Measurements from ENCODE around the gene ARV1. TPM values are rescaled to one million over a fixed set of nuclear protein-coding genes. Genes with fewer than 3 reads are reported as not detected.

ARV1 gene
- polyA plus RNA-seq, 1 donor from 2014 or later = 63.4 TPM

- Histone ChIP-seq H3K9me2 (ENCODE audit: insufficient read depth, low read length) (no peaks in the 10 kb centered on the region), H3K4me2 (ENCODE audit: low read length) (no peak overlapping the region), H3K9me3 (ENCODE audit: low read length) (no peaks in the 10 kb centered on the region), H4K20me1 (ENCODE audit: insufficient read depth) (no peaks in the 10 kb centered on the region), H3F3A (ENCODE audit: insufficient read depth, low read length, poor library complexity, severe bottlenecking) (no peaks in the 10 kb centered on the region), H3K27me3 (ENCODE audit: insufficient read depth, low read depth, low read length) (no peaks in the 10 kb centered on the region), H3K79me2 (replicated peaks; ENCODE audit: insufficient read depth, low read length) (no peaks in the 10 kb centered on the region), H2AFZ (ENCODE audit: low read depth, low read length) (no peak overlapping the region), H3K36me3 (ENCODE audit: insufficient read depth, low read length) (no peaks in the 10 kb centered on the region), H3K4me3 (ENCODE audit: low read length) (no peak overlapping the region), H3K9ac (ENCODE audit: low read length) (no peak overlapping the region), H3K27ac (ENCODE audit: low read length) (no peak overlapping the region)
- no peak for TF ChIP-seq SMC3 (conservative IDR thresholded peaks at IDR 0.05; ENCODE audit: poor library complexity)
- TF ChIP-seq CTCF (IDR thresholded peaks at IDR 0.05; ENCODE audit: poor library complexity, severe bottlenecking) = no peak
- TF ChIP-seq EZH2 (IDR thresholded peaks at IDR 0.05; ENCODE audit: borderline replicate concordance, insufficient read depth, low read length, poor library complexity, severe bottlenecking) = no peak
- no peak for TF ChIP-seq POLR2AphosphoS5 (IDR thresholded peaks at IDR 0.05)
- no peak for TF ChIP-seq MXI1 (conservative IDR thresholded peaks at IDR 0.05; ENCODE audit: poor library complexity, severe bottlenecking)
- TF ChIP-seq TAF1 (IDR thresholded peaks at IDR 0.05; ENCODE audit: low read depth) = no peak
- no peak for TF ChIP-seq REST (IDR thresholded peaks at IDR 0.05; ENCODE audit: borderline replicate concordance)
- TF ChIP-seq EP300 (conservative IDR thresholded peaks at IDR 0.05; ENCODE audit: poor library complexity, severe bottlenecking) = no peak
- TF ChIP-seq RAD21 (conservative IDR thresholded peaks at IDR 0.05) = no peak
Observed at GRCh38 chr1:230940848-230941247, 38.0 kb upstream of the ARV1 start.

- H3K79me2 ChIP-seq (replicated peaks; ENCODE audit: insufficient read depth, low read length) = no peaks in the 10 kb centered on the region
- H3K4me2 ChIP-seq (ENCODE audit: low read length) = no peak overlapping the region
- no peaks in the 10 kb centered on the region for H4K20me1 ChIP-seq (ENCODE audit: insufficient read depth)
- H3K27me3 ChIP-seq (ENCODE audit: insufficient read depth, low read depth, low read length) = no peaks in the 10 kb centered on the region
- no peaks in the 10 kb centered on the region for H3K9me3 ChIP-seq (ENCODE audit: low read length)
- H3F3A ChIP-seq (ENCODE audit: insufficient read depth, low read length, poor library complexity, severe bottlenecking) = no peaks in the 10 kb centered on the region
- no peak overlapping the region for H2AFZ ChIP-seq (ENCODE audit: low read depth, low read length)
- no peak overlapping the region for H3K9ac ChIP-seq (ENCODE audit: low read length)
- H3K9me2 ChIP-seq (ENCODE audit: insufficient read depth, low read length) = no peaks in the 10 kb centered on the region
- H3K27ac ChIP-seq (ENCODE audit: low read length) = no peak overlapping the region
- H3K36me3 ChIP-seq (ENCODE audit: insufficient read depth, low read length) = no peaks in the 10 kb centered on the region
- TF ChIP-seq EZH2 (IDR thresholded peaks at IDR 0.05; ENCODE audit: borderline replicate concordance, insufficient read depth, low read length, poor library complexity, severe bottlenecking) (no peak), POLR2AphosphoS5 (IDR thresholded peaks at IDR 0.05) (no peak), CTCF (IDR thresholded peaks at IDR 0.05; ENCODE audit: poor library complexity, severe bottlenecking) (no peak), RAD21 (conservative IDR thresholded peaks at IDR 0.05) (no peak), MXI1 (conservative IDR thresholded peaks at IDR 0.05; ENCODE audit: poor library complexity, severe bottlenecking) (no peak), TAF1 (IDR thresholded peaks at IDR 0.05; ENCODE audit: low read depth) (no peak), REST (IDR thresholded peaks at IDR 0.05; ENCODE audit: borderline replicate concordance) (no peak), SMC3 (conservative IDR thresholded peaks at IDR 0.05; ENCODE audit: poor library complexity) (no peak), EP300 (conservative IDR thresholded peaks at IDR 0.05; ENCODE audit: poor library complexity, severe bottlenecking) (no peak)
- no peak overlapping the region for H3K4me3 ChIP-seq (ENCODE audit: low read length)
Observed at GRCh38 chr1:230943048-230943593, 35.8 kb upstream of the ARV1 start.
